GM18870 (cell line): Measurements from ENCODE around the gene RNPS1.
"Not testable (repeated sequence)": the region's sequence is repeated elsewhere in the genome, so short reads cannot be mapped to it uniquely, and the experiment has no call there.

Experiments
- ATAC-seq: cut with Tn5 transposase; IDR thresholded peaks from one replicate; pipeline ENCODE4 v1.9.1; 2021; ENCODE audit warnings: moderate library complexity; ENCODE audit not compliant: unreplicated experiment

The RNPS1 gene

DNA sequence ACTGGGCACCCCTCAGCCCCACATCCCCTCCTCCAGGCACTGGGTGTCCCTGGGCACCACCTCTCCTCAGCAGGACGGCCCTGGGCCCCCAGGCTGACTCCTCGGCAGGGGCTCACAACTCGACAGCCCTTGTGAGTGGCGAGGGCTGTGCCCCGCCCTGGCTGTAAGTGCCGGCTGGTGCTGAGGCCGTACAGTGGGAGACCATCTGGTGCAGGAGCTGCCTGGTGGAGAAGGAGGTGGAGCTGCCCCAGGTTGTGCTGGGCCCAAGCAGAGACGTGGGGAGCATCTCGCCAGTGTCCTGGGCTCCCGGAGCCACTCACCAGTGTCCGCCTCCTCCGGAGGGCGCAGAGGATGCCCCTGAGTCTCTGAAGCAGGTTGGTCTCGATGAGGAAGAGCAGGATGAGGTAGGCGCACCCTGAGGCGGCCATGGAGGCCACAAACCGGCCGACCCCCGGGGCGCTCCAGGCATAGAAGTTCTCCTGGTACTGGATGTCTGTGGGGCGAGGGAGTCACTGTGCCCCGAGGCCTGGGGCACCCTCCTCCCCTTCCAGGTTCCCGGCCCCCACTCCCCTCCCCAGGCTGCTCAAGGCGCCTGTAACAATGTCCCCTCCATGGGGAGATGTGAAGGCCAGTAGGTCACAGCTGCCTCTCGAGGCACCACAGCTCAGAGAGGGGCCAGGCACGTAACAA lies 15.1 kb upstream of the RNPS1 start:
- no peak for ATAC-seq

DNA sequence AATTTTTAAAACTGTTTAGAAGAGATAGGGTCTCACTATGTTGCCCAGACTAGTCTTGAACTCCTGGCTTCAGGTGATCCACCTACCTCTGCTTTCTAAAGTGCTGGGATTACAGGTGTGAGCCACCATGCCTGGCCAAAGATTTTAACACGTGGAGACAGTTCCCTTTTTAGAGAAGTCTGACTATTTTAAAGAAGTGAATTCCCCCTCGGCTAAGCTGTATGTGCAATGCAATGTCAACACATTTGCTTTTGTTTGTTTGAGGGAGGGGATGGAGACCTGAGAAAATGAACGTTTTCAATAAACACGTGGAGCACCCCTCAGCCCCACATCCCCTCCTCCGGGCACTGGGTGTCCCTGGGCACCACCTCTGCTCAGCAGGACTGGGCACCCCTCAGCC lies 14.3 kb upstream of the RNPS1 start:
- no peak for ATAC-seq

DNA sequence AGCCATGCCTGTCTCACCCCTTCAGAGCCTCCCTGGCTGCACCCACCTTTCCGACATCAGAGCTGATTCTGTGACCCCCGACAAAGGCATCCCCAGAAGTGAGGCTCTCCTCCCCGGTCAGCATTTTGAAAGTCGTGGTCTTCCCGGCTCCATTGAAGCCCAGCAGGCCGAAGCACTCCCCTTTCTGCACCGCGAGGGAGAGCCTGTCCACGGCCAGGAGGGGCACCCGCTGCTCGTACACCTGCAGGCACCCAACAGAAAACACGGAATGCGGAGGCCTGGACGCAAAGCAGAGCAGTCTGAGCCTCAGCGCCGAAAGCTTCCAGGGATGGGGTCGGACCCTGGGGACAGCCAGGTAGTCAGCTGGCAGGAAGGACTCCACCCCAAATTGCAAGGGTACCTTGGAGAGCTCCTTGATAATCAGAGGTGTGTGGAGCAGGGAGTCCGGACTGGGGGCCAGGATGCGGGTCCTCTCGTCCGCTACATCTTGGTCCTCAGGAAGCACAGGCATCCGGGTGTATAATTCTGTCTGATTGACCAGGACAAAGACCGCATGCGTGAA lies 13.1 kb upstream of the RNPS1 start:
- ATAC-seq, result no peak

DNA sequence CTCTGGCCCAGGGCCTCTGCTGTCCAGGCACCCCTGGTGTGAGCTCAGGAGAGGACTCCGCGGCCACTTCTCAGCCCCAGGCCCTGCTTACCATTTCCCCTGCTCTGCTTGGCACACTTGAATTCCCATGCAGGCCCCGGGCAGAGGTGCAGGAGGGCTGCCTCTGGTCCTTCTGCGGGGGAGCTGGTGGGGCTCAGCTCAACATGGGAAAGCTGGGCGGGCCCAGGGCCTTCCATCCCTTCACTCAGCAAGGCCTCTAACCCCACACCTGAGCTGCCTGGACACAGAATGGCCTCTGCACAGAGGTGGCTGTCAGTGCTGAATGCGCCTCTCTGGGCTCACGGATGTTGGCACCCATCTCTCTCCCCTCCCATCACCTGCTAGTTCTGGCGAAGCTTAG lies 12.5 kb upstream of the RNPS1 start:
- ATAC-seq, result no peak

DNA sequence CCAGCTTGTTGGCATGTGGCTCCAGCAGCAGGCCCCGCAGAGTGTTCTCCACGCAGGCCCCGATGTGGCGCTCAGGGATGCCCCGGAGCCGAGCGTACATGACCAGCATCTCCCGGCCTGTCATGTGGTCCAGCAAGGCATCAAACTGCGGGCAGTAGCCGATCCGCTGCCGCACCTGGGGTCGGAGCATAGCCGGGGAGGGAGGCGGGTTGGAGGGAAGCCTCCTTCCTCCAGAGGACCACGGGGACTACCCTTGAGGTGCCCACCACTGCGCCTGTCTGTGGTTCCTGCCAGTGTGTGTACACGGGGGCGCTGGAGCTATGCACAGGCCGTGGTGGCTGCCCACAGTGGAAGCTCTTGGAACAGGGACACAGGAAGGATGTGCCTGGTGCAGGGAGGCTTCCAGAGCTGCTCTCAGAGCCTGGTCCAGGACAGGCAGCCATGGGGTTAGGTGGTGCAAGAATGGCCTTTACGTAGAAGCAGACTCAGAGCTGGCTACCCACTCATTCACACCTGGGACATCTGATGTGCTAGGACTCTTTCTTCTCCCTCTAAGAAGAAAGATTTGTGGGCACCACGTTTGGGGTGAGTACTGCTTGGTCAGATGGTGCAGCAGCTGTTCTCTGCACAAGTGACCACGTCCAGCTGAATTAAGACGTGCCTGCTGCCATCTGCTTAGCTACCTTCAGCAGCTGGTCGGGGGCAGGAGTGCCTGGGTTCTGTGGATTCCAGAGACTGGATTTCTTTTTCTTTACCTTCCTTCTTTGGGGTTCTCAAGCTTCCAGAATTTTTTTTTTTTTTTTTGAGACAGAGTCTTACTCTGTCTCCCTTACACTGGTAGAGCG lies 11.3 kb upstream of the RNPS1 start:
- no peak for ATAC-seq

DNA sequence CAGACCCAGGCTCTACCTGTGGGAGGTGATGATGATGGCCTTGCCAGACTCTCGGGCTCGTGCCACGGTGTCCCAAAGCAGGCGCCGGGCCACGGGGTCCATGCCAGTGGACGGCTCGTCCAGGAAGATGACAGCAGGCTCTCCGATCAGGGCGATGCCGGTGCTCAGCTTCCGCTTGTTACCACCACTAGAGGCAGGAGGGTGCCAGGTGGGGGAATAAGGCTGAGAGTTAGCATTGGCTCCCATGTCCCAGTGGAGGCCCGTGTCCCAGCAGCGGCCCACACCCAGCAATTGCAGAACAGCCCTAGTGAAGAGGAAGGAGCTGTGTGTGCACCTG lies 10.3 kb upstream of the RNPS1 start:
- ATAC-seq, result no peak

DNA sequence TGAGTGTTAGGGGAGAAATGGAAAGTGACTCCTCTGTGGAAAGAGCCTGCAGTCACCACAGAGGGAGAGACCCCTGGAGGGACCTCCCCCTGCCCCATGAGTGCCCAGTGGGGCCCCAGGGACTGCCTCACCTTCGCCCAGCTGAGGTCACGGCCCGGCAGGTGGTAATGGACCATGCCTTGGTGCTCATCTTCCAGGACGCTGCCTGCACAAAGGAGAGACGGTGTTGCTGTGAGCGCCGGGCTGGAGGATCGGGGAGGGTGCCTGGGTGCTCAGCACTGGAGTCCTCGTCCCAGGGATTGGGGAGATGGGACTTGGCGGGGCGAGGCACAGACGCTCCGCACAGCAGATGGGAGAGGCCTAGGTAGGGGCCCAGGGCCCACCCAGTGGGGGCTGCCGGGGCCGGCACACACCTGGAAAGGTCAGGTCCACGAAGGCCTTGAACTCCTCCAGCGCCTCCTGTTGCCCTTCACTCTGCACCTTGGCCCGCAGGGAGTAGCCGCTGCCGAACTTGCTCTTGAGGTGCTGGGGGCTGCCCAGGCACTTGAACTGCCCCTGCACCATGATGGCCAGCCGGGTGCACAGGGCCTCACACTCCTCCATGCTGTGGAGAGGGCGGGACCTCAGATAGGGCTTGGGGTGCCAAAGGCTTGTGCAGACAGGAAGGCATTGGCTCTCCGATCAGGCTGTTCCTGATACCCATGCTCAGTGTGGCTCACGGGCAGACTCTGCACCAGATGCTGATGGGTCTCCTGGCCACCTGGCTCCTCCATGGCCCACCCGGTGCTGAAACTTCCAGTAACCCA lies 9.7 kb upstream of the RNPS1 start:
- ATAC-seq, result no peak

DNA sequence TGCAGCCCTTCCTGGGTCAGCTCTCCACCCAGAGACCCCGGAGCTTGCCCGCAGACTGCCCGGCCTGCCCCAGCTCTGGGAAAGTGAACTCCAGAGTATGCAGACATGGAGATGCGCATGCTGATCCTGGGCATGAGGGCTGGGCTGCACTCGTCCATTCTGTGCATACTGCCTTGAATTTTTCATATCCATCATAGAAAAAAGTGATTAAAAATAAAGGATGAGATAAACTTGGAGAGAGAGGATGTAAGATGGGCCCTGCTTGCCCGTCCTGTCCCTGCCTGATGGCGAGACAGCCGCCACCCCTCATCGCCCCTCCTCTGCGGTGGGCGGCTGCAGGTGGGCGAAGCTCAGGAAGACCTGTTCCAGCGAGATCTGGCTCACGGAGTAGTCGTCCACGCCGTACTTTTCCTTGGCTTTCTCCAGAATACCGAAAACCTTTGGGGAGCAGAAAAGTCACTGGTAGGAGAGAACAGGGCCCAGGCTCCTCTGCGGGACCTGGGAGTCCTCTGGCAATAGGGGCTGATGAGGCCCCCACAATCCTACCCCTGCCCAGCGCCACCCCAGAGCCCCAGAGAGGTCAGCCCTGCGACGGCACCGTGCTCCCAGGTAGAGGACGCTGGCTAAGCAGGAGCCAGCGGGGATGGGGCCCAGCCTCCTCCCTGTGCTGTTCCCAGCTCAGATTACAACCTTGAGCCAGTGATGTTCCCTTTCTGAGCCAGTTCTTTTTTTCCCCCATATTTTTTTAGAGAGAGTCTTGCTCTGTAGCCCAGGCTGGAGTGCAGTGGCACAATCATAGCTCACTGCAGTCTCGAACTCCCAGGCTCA lies 8.7 kb upstream of the RNPS1 start:
- no peak for ATAC-seq

DNA sequence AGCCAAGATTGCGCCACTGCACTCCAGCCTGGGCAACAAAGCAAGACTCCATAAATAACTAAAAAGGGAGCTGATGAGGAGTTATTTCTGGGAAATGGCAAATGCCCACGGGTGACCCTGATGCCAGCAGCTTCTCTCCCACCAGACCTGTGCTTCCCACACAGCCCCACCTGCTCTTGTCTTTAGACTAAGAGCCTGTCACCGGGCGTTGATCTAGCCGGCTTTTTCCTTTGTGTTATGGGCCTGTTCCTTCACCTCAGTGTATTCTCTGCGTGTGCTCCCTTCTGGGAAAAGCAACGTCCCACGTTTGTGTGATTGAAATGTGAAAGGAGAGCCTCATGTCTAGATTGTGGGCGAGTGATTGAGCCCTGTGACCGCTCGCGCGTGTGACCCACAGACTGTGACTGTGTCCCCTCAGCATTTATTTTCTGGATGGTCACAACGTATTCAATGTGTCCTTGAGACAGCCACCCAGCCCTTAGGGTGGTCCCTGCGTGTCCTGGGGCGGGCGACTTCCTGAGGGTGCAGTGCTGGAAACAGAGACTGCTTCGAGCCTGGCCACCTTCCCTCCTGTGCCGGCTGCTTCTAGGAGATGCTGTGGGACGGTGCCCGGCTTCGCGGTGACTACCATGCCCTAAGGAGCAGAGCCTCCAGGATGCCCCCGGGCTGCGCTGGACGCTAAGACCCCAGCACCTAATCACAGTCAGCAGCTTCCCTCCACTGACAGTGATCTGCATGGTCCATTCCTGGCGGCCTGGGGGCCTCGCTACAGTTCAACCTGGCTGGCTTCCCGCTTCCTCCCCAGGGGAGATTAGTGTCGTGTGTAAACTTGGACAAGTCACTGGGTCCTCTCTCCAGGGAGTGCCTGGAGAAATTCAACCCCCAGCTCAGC lies 7.8 kb upstream of the RNPS1 start:
- no peak for ATAC-seq

DNA sequence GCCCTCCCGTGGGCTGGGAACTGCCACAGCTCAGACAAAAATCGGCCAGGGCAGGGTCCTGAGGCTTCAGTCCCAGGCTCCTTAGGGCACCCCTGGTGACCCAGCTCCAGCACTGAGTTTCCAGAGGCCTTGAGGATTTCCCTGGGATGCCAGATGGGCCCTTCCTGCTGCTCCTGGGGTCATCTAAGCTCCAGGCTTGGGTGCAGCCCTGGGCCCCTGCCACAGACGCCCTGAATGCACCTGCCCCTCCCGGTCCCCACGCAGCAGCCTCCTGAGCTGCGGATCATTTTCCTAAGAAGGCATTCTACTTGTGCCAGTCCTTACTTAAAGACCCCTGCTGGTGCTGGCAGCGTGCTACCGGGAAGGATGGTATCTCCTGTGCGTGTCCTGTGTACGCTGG lies 6.0 kb upstream of the RNPS1 start:
- ATAC-seq, result no peak

DNA sequence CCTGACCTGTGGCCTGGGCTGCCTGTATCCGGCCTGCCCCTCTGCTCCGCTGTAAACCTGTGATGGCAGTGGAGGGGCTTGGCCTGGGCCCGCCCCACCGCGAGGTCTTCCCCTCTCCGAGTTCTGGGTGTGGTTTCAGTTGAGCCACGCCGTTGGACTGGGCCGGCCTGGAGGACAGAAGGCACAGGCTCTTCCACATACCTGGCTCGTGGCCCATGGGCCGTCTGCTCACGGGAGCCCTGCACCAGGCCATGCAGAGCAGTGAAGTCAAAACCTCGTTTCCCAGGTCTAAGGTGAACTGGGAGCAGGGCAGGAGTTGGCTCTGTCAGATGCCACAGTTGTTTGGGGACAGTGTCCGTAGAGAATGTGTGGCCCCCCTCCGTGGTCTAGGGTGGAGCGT lies 5.6 kb upstream of the RNPS1 start:
- ATAC-seq, result no peak

DNA sequence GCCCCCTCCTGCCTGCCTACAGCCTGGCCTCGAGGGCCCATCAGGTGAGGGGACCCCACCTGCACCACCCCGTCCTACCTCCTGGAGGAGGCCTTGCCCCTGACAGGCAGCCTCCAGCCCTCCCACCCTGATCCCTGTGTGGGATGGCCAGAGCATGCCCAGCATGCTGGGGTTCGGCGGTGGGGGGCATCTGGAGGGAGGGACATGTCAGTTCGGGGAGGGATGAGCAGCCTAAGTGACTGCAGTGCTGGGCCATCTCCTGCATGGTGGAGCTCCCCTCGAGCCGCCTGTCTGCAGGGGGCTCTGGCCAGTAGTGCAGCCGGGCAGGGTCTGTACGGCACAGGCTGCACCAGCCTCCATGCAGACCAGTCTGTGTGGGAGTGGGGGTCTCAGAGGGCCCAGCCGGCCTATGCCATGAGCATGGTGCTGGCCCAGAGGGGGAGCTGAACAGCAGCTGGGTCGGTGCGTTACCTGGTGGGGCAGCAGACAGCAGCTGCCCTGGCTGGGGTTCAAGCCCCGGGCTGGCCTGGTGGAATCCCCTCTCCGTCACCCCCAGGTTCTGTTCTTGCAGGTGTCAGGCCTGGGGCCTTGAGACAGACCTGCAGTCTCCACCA lies 4.0 kb upstream of the RNPS1 start:
- no peak for ATAC-seq

DNA sequence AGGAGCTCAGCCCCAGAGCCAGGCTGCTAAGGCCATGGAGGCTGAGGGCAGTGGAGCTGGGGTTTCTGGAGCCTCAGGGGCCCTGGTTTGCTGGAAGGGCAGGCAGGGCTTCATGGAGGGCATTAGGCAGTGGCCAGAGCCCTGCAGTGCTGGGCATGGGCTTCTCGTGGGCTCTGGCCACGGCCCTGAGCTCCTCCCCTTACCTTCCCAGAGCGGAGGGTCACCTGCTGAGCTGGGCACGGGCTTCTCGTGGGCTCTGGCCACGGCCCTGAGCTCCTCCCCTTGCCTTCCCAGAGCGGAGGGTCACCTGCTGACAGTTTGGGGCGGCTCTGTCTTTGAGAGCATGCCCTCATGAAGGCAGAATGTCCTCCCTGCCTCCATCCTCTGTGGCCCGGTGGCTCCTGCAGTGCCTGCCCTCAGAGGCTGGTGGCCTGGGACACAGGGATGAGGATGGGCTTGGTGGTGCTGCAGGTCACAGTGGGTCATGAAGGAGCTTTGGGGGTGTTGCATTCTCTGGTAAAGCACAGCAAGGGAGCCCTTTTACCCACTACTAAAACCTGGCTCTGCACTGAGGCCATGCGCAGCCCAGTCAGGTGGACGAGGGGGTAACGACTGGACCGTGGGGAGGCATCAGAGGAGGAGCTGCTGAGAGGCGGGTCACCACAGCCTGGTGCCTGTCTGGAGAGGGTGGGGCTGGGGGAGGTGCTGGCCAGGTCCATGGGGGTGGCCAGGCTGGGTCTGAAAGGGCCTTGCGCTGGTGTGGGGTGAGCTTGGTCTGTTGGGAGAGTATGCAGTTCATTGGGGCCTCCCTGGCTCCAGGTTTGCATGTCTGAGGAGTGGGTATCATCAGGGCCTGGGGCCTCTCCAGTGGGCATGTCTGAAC lies 2.9 kb upstream of the RNPS1 start:
- no peak for ATAC-seq

DNA sequence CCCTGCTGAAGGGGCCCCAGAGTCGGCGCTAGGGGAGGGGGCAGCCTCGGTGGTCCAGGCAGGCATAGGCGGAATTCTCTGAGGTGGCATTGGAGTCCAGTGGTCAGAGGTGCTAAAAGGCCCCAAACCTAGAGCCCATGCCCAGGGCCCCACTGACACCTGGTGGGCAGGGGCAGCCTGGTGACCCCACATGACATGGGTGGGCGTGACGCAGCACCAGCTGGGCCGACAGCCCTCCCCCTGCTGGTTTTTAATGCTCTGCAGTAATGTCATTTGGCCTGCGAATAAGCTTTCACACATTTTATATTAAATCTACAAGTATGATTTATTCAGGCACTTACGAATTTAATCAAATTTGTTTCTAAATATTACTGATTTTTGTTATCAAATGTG lies 2.1 kb upstream of the RNPS1 start:
- ATAC-seq, result no peak

DNA sequence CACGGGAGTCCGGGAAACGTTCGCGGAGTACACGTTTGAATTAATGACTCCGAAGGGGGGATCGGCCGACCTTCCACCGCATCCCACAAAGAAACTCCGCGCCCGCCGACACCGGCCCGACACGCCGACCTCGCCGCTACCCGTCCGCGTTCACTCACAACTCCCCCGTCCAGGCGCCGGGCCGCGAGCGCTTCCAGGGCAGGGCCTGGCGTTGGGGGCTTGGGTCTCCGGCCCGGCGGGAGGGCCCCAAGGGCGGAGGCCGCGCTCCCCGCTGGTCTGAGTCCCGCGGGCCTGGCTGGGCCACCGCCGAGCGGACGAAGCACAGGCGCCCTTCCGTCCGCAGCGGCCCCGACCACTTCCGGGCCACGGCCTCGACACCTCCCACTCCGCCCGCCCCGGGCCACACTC lies 417 bp downstream of the RNPS1 start:
- peak; percentile 26 for ATAC-seq

DNA sequence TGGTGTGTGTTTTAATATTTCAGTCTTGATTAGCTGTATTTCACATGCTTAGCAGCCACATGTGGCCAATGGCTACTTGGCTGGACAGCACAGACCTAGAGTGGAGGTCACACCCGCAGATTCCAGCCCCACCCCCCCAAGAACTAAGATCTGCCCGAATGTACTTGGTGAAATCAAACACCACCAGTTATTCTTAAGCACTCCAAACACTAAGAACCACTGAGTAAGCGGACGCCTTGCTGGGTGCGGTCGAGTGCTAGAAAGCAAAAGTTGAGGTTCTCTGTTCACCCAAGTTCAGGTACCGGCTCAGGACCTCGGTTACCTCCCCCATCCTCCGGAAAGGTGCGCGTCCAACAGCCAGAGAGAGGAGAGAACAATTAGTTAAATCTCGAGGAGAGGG lies 1.0 kb downstream of the RNPS1 start:
- ATAC-seq, result not testable (repeated sequence)

DNA sequence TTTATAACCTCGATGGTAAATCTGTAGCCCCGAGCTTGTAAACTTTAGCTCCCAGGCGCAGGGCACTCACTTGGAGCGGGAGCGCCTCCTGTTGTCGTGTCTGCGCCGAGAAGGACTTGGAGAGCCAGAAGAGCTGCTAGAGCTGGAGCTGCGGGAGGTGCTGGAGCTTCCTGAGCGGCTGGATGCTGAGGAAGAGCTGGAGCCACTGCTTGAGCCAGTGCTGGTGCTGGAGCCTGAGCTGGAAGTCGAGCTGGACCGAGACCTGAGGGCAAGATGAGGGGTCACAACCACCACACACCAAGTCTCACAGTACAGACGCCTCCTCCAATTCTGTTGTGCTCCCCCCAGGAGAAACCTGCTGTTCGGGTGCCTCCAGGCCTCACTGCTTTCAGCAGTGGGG lies 4.9 kb downstream of the RNPS1 start:
- ATAC-seq, result not testable (repeated sequence)

DNA sequence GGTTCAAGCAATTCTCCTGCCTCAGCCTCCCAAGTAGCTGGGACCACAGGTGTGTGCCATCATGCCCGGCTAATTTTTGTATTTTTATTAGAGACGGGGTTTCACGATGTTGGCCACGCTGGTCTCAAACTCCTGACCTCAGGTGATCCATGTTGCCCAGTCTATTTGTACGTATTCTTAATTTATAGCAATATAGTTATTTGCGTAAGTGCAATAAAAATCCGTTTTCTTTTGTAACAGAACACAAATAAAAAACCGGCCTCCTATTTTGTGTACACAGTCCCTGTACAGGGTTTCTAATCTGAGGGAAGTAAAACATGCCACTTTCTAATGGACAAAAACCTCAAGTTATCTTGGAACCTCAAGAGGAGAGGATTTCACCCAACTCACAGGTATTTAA lies 7.7 kb downstream of the RNPS1 start:
- ATAC-seq, result no peak
